ENCODE measurements around the gene MTRR.

DNA sequence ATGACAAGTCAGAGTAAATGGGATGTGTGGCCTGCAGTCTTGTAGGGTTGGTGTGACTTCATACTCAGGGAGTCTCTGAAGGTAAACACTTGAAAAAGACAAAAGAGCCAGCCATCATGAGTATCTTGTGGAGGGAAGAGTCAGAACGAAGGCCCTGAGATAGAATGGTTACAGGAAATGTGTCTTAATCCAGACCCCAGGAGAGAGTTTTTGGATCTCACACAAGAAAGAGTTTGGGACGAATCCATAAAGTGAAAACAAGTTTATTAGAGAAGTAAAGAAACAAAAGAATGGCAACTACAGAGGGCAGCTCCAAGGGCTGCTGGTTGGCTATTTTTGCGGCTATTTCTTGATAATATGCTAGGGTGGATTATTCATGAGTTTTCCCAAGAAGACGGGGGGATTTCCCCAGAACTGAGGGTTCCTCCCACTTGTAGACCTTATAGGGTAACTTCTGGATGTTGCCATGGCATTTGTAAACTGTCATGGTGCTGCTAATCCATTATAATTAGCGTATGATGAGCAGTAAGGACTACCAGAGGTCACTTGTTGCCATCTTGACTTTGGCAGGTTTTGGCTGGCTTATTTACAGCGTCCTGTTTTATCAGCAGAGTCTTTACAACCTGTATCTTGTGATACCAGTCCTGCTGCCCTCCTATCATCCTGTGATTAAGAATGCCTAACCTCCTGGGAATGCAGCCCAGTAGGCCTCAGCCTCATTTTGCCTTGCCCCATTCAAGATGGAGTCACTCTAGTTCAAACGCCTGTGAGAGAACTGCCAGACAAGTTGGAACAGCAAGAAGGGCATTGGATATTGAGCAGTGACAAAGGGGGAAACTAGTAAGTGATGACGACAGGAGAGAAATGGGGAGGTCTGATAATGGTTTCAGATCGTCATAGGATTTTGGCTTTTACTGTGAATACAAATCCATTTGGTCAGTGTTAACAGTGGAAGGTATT is 34.0 kb downstream of the MTRR start:
- TF ChIP-seq, protein P1, sequence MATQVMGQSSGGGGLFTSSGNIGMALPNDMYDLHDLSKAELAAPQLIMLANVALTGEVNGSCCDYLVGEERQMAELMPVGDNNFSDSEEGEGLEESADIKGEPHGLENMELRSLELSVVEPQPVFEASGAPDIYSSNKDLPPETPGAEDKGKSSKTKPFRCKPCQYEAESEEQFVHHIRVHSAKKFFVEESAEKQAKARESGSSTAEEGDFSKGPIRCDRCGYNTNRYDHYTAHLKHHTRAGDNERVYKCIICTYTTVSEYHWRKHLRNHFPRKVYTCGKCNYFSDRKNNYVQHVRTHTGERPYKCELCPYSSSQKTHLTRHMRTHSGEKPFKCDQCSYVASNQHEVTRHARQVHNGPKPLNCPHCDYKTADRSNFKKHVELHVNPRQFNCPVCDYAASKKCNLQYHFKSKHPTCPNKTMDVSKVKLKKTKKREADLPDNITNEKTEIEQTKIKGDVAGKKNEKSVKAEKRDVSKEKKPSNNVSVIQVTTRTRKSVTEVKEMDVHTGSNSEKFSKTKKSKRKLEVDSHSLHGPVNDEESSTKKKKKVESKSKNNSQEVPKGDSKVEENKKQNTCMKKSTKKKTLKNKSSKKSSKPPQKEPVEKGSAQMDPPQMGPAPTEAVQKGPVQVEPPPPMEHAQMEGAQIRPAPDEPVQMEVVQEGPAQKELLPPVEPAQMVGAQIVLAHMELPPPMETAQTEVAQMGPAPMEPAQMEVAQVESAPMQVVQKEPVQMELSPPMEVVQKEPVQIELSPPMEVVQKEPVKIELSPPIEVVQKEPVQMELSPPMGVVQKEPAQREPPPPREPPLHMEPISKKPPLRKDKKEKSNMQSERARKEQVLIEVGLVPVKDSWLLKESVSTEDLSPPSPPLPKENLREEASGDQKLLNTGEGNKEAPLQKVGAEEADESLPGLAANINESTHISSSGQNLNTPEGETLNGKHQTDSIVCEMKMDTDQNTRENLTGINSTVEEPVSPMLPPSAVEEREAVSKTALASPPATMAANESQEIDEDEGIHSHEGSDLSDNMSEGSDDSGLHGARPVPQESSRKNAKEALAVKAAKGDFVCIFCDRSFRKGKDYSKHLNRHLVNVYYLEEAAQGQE (IDR thresholded peaks at IDR 0.05; ENCODE audit: borderline replicate concordance) = no peak
- TF ChIP-seq, protein P1 (CRISPR knock-in tag; IDR thresholded peaks at IDR 0.05; ENCODE audit: low read depth) = no peak
- TF ChIP-seq, protein P2, sequence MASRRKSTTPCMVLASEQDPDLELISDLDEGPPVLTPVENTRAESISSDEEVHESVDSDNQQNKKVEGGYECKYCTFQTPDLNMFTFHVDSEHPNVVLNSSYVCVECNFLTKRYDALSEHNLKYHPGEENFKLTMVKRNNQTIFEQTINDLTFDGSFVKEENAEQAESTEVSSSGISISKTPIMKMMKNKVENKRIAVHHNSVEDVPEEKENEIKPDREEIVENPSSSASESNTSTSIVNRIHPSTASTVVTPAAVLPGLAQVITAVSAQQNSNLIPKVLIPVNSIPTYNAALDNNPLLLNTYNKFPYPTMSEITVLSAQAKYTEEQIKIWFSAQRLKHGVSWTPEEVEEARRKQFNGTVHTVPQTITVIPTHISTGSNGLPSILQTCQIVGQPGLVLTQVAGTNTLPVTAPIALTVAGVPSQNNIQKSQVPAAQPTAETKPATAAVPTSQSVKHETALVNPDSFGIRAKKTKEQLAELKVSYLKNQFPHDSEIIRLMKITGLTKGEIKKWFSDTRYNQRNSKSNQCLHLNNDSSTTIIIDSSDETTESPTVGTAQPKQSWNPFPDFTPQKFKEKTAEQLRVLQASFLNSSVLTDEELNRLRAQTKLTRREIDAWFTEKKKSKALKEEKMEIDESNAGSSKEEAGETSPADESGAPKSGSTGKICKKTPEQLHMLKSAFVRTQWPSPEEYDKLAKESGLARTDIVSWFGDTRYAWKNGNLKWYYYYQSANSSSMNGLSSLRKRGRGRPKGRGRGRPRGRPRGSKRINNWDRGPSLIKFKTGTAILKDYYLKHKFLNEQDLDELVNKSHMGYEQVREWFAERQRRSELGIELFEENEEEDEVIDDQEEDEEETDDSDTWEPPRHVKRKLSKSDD (conservative IDR thresholded peaks at IDR 0.05; ENCODE audit: low read length) = no peak
- TF ChIP-seq, protein P3, sequence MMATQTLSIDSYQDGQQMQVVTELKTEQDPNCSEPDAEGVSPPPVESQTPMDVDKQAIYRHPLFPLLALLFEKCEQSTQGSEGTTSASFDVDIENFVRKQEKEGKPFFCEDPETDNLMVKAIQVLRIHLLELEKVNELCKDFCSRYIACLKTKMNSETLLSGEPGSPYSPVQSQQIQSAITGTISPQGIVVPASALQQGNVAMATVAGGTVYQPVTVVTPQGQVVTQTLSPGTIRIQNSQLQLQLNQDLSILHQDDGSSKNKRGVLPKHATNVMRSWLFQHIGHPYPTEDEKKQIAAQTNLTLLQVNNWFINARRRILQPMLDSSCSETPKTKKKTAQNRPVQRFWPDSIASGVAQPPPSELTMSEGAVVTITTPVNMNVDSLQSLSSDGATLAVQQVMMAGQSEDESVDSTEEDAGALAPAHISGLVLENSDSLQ (IDR thresholded peaks at IDR 0.05) = no peak
- TF ChIP-seq GTF2F1 (IDR thresholded peaks at IDR 0.05; ENCODE audit: low read depth, low read length) (no peak), GATAD2B (IDR thresholded peaks at IDR 0.05; ENCODE audit: borderline replicate concordance) (no peak), ZNF282 (CRISPR knock-in tag; IDR thresholded peaks at IDR 0.05) (no peak), KDM1A (IDR thresholded peaks at IDR 0.05) (no peak), POLR2H (tag; IDR thresholded peaks at IDR 0.05; ENCODE audit: low read depth) (no peak), POLR3G (IDR thresholded peaks at IDR 0.05; ENCODE audit: extremely low read depth, insufficient read length, insufficient replicate concordance) (no peak), PRPF4 (IDR thresholded peaks at IDR 0.05; ENCODE audit: insufficient read depth, low read depth, low read length, poor library complexity, severe bottlenecking) (no peak), ZNF384 (IDR thresholded peaks at IDR 0.05; ENCODE audit: low read depth, low read length) (no peak), PTTG1 (tag; IDR thresholded peaks at IDR 0.05; ENCODE audit: low read depth) (no peak)
- TF ChIP-seq, protein P4, sequence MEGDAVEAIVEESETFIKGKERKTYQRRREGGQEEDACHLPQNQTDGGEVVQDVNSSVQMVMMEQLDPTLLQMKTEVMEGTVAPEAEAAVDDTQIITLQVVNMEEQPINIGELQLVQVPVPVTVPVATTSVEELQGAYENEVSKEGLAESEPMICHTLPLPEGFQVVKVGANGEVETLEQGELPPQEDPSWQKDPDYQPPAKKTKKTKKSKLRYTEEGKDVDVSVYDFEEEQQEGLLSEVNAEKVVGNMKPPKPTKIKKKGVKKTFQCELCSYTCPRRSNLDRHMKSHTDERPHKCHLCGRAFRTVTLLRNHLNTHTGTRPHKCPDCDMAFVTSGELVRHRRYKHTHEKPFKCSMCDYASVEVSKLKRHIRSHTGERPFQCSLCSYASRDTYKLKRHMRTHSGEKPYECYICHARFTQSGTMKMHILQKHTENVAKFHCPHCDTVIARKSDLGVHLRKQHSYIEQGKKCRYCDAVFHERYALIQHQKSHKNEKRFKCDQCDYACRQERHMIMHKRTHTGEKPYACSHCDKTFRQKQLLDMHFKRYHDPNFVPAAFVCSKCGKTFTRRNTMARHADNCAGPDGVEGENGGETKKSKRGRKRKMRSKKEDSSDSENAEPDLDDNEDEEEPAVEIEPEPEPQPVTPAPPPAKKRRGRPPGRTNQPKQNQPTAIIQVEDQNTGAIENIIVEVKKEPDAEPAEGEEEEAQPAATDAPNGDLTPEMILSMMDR (IDR thresholded peaks at IDR 0.05 in 2 of 3, conservative IDR thresholded peaks at IDR 0.05 in 1 of 3; ENCODE audit: insufficient read depth in 2 of 3, low read depth in 1 of 3, low read length in 3 of 3) = no peak

Measured in K562 (cell line).